SIG-M5 treated with dmso at 0.1 percent for 504 hours (cell line): Measurements from ENCODE around the gene GLIS2.

Experiments
- DNase-seq: peaks from one replicate; lab custom pipeline; 2025; ENCODE audit not compliant: unreplicated experiment; lab: John Stamatoyannopoulos, UW

Gene GLIS2

GRCh38 chr16:4297480-4297879 lies 18.4 kb upstream of the GLIS2 start:
- no peak for DNase-seq

DNA sequence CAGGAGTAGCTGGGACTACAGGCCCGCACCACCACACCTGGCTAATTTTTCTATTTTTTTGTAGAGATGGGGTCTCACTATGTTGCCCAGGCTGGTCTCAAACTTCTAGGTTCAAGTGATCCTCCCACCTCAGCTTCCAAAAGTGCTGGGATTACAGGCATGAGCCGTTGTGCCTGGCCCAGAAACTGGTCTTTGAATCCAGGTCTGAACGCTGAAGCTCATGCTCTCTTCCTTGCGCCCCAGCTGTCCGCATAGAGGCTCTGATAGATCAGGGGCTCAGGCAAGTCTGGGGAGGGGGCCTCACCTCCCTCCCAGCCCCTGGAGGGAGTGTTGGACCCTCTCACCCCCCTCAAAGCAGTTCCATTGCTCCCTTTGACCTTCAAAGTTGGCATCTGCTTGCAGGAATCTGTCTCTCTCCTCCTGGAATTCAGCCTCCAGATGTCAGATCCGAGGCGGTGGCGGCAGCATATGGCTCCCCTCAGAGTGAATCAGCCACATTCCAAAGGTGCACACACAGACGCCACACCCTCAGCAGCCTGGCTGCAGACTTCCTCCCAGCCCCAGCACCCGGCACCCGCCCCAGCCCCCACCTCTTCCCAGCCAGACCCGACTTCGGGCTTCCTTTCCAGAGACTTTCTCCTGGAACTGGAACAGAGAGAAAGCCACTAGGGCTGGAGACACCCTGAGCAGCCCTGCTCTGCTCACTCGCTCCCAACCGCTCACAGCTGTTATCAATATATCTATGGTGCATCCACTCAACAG lies 16.9 kb upstream of the GLIS2 start:
- DNase-seq, result peak; percentile 50

DNA sequence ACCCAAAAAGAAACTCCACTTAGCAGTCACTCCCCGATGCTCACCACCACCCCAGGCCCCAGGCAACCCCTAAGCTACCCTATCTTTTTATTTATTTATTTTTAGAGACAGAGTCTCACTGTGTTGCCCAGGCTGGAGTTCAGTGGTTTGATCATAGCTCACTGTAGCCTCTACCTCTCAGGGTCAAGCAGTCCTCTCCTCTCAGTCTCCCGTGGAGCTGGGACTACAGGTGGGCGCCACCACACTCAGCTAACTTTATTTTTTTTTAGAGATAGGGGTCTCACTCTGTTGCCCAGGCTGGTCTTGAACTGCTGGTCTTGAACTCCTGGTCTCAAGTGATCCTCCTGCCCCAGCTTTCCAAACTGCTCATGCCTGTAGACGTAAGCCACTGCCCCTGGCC lies 14.7 kb upstream of the GLIS2 start:
- DNase-seq, result no peak

DNA sequence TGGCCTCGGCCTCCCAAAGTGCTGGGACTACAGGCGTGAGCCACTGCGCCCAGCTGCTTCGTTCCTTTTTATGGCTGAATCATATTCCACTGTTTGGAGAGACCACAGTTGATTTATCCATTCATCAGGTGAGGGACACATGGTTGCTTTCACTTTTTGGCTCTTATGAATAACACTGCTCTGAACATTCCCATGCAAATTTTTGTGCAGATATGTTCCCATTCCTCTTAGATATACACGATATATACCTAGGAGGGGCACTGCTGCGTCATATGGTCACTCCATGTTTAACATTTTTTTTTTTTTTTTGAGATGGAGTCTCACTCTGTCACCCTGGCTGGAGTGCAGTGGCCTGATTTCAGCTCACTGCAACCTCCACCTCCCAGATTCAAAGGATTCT lies 13.9 kb upstream of the GLIS2 start:
- no peak for DNase-seq

GRCh38 chr16:4303973-4304372 lies 11.9 kb upstream of the GLIS2 start:
- DNase-seq, result no peak

- no peak for DNase-seq
Observed at GRCh38 chr16:4306470-4307214, 9.2 kb upstream of the GLIS2 start.

DNA sequence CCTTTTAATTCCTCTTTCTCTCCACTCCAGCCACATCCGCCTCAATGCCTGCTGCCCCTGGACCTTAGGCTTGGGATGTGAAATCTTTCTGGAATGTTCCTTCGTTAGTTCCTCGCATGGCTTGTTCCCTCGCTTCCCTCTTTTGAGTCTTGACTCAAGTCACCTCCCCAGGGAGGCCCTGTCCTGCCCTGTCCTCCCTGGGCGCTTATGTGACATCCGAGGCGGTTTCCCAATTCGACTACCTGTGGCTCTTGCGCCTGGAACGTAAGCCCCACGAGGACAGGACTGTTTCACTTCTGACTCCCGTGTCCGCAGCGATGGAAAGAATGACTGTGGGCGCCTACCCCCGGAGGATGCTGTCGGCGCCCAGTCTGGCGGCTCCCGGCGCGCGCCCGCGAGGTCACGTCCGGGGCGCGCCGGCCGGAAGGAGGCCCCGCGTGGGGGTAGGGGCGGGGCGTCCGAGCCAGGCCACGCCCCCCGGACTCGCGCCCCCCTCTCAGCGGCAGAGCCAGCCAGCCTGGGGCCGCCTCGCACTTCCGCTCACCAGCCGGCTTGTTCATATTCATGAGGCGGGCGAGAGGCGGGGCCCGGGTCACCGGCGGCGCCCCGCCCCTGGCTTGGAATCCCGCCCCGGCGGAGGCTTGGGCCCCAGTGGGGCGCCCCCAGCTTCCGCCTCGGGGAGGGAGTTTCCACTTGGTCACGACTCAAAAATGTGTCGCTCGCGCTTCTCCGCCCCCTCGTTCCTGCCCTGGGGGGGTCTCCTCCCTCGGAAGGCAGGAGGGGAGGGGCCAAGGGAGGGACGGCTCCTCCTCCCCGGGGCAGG lies 8.4 kb upstream of the GLIS2 start:
- peak; percentile 92 for DNase-seq

- DNase-seq, result no peak
Observed at GRCh38 chr16:4309102-4309832, 6.6 kb upstream of the GLIS2 start.

DNA sequence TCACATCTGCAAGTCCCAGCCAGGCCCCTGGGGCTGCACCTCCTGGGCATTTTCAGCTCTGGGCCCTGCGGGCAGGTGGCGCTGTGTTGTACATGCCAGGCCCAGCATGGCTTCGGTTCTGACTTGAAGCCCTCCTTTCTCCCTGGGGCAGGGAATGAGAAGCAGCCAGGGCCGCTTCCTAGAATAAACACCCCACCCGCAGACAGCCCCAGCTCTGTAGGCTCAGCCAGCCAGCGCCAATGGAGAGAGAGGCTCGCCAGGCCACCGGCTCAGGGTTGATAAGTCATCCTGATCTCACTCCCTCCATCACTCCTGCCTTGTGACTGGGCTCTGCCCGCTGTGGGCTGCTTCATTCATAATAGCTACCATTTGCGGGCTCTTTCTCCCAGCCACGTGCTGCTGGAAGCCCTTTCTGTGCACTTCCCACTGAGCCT lies 6.0 kb upstream of the GLIS2 start:
- DNase-seq, result peak; percentile 66

DNA sequence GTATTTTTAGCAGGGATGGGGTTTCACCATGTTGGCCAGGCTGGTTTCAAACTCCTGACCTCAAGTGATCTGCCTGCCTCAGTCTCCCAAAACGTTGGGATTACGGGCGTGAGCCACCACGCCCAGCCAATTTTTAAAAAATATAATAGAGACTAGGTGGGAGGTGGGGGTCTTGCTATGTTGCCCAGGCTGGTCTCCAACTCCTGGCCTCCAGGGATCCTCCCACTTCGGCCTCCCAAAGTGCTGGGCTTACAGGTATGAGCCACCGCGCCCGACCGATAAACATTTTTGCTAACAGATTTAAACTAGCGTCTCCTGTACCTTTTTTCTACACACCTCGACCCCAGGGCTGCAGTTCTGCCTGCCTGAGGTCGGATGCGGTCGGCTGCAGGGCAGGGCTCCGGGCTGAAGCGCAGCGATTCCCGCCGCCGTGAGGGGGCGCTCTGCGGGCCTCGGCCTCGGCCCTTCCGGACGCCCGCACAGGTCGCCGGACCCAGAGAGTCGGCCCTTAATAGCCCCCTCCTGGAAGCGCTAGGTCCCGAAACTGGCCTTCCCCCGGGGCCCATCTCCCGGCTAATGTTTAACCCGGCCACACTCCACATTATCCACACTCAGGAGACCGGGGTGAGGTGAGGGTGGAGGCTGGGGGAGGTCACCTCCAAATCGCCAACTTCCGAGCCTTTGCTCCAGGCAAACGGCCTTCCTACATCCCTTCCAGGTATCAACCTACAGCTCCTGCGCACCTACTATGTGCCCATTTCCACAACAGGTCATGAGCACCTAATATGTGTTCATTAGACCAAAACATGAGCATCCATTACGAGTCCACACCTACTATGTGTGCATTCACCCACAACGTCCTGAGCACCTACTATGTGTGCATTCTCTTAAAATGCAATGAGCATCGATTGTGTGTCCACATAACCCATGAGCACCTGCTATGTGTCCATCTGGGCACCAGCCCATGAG lies 2.0 kb upstream of the GLIS2 start:
- DNase-seq, result no peak

- peak; percentile 19 for DNase-seq
Observed at GRCh38 chr16:4314532-4315185, 1.2 kb upstream of the GLIS2 start.

DNA sequence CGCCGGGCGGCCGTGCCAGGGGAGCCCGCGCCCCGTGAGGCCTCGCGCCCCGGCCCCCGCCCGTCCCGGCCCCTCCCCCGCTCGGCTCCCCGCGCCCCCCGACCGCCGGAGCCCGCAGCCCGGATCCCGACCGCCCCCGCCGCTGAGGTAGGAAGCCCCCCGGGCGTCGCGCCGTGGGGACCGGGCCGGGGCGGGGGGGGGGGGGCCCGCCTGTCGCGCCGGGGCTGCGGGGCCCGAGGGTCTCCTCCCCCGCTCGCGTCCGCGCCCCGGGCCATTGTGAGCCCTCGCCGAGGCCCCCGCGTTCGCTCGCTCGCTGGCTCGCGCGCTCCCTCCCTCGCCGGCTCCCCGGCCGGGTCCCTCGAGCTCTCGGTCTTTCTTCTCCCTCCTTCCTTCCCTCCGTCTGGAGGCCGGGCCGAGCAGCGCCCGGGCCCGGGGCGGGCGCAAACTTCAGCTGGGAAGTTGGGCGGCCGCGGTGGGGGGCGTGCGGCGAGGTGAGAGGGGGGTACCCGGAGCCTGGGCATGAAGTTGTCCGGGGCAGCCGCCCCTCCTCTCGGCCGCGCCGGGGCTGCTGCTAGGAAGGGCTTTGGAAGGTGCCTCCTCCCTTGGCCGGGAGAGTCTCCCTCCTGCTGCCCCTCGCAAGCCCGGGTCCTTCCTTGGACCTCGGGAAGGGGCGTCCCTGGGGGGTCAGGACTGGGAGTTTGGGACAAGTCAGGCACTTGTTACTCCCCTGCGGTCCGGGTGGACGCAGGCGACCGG lies 419 bp downstream of the GLIS2 start:
- no peak for DNase-seq

DNA sequence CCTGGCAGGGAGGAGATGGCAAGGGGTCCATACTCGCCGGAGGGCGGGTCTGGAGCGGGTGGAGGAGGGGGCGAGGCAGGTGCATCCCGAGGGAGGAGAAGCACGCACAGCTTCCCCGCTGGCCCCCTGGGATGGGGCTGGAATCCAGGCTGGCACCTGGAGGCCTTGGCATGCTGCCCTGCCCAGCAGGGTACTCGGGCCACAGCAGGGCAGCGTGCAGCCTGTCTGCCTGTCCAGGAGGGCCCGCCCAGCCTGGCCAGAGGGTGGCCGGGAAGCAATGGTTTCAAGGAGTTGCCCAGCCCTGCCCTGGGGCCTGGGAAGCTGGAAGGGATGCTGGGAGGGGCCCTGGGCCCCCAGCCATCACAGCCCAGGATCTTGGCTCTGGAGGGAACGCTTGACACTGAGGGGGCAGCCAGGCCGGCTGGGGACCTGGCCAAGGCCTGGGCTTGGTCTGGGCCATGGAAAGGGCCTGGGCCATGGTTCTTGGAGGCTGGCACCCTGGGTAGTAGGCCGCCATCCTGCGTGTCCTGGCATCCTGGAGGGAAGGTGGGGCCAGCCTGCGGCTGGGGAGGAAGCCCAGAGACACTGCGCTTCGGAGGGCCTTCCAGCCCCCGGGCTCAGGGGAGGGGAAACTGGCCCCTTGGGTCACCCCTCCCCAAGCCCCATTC lies 1.1 kb downstream of the GLIS2 start:
- DNase-seq, result no peak

GRCh38 chr16:4317532-4318450 lies 1.9 kb downstream of the GLIS2 start:
- no peak for DNase-seq

DNA sequence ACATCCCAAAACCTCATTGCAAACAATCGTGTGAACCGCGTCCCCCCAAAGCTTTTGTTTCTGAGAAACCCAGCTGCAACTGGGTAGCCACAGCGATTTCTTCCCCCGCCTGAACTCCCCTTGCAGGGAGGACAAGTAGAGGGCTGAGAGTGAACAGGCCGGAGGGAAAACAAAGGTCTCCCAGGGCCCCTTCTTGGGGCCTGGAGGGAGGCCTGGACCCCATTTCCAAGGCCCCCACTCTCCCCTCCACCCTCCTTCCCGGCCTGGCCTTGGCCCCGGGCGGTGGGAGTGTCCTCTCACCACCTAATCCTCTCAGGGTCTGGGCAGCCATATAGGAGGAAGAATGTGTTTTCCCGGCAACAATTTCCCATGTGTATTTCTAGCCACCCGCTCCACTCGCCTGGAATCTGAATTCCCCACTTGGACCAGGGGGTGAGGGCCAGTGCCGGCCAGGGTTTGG lies 2.6 kb downstream of the GLIS2 start:
- DNase-seq, result no peak

GRCh38 chr16:4318967-4319366 lies 3.1 kb downstream of the GLIS2 start:
- DNase-seq, result no peak
